HFFc6 (cell line): ENCODE results near the gene RIPOR1. TPM values are rescaled to one million over a fixed set of nuclear protein-coding genes. Genes with fewer than 3 reads are reported as not detected.
"Not testable (repeated sequence)": the region's sequence is repeated elsewhere in the genome, so short reads cannot be mapped to it uniquely, and the experiment has no call there.

Source experiments
- DNase-seq: peaks from one replicate; pipeline ENCODE4 v3.0.0-alpha.2; 2018
- H3K27ac Mint-ChIP-seq: 2 replicates; pipeline ENCODE4 v1.8.0; 2020; ENCODE audit warnings: mild to moderate bottlenecking, mixed read lengths
- H3K27me3 Mint-ChIP-seq: 2 replicates; pipeline ENCODE4 v1.8.0; 2021; ENCODE audit warnings: mild to moderate bottlenecking, moderate library complexity, mixed read lengths; ENCODE audit not compliant: insufficient read depth
- H3K36me3 Mint-ChIP-seq: 2 replicates; pipeline ENCODE4 v1.8.0; 2021; ENCODE audit warnings: low read depth, mixed read lengths
- H3K4me1 Mint-ChIP-seq: 2 replicates; pipeline ENCODE4 v1.8.0; 2020; ENCODE audit warnings: low read depth, mixed read lengths
- H3K4me3 Mint-ChIP-seq: 2 replicates; pipeline ENCODE4 v1.8.0; 2020; ENCODE audit warnings: mild to moderate bottlenecking, moderate library complexity, mixed read lengths
- H3K9me3 Mint-ChIP-seq: 2 replicates; pipeline ENCODE4 v1.8.0; 2020; ENCODE audit warnings: mild to moderate bottlenecking, mixed read lengths
- total RNA-seq, 6 experiments: library from RNA; stranded (reverse); fragmentation: NEBNext Ultra II Directional; extraction: Animal tissue kit (Norgen Biotek cat#: 25700); gene quantifications; 2 replicates in 1 of 6; 3 replicates in 5 of 6; pipeline ENCODE4 v1.2.3, GENCODE V29; 2021
- TF ChIP-seq, protein P1 (sequence below): fragments of 200-600 bp; sonication (generic); IDR thresholded peaks from 2 replicates; pipeline ENCODE4 v1.5.0; 2021; ENCODE audit warnings: antibody characterized with exemption, mild to moderate bottlenecking

Gene RIPOR1
- total RNA-seq, 6 experiments from 2014 or later: 72.2 to 101 (median 82.9) TPM

DNA sequence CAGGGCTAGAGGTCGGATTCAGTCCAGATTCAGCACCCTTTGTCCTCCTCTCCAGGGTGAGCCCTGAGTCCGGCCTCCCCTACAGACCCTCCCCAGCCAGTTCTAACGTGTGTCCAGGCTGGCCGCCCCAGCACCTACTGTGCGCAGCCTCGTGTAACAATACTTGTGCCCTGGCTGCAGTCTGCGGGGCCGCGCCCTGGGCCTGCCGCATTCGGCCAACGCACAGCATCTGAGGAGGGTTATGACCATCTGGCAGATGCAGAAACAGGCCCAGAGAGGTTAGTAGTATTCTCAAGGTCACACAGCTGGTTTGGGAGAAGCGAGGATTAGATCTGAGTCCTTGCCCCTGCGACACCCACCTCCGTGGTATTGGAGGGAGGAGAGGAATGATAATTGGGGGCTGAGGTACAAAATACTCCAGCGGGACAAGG lies 968 bp downstream of the RIPOR1 start:
- TF ChIP-seq, protein P1, sequence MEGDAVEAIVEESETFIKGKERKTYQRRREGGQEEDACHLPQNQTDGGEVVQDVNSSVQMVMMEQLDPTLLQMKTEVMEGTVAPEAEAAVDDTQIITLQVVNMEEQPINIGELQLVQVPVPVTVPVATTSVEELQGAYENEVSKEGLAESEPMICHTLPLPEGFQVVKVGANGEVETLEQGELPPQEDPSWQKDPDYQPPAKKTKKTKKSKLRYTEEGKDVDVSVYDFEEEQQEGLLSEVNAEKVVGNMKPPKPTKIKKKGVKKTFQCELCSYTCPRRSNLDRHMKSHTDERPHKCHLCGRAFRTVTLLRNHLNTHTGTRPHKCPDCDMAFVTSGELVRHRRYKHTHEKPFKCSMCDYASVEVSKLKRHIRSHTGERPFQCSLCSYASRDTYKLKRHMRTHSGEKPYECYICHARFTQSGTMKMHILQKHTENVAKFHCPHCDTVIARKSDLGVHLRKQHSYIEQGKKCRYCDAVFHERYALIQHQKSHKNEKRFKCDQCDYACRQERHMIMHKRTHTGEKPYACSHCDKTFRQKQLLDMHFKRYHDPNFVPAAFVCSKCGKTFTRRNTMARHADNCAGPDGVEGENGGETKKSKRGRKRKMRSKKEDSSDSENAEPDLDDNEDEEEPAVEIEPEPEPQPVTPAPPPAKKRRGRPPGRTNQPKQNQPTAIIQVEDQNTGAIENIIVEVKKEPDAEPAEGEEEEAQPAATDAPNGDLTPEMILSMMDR: no peak
- H3K9me3 Mint-ChIP-seq: no peaks in the 10 kb centered on the region
- peaks cover 5% of the 10 kb centered on the region; the same call in 1 of the 2 replicates for H3K36me3 Mint-ChIP-seq
- DNase-seq: no peak
- peaks cover 1% of the 10 kb centered on the region for H3K27me3 Mint-ChIP-seq
- H3K27ac Mint-ChIP-seq: peak overlapping the region; percentile 94
- H3K4me3 Mint-ChIP-seq: peak overlapping the region; percentile 94
- H3K4me1 Mint-ChIP-seq: peaks cover 65% of the 10 kb centered on the region

- DNase-seq: peak; percentile 55
- H3K9me3 Mint-ChIP-seq: no peaks in the 10 kb centered on the region
- peak overlapping the region; percentile 94 for H3K4me3 Mint-ChIP-seq
- TF ChIP-seq, protein P1: no peak
- peaks cover 64% of the 10 kb centered on the region for H3K4me1 Mint-ChIP-seq
- peaks cover 1% of the 10 kb centered on the region for H3K27me3 Mint-ChIP-seq
- peak overlapping the region; percentile 94 for H3K27ac Mint-ChIP-seq
- H3K36me3 Mint-ChIP-seq: peaks cover 5% of the 10 kb centered on the region; the same call in 1 of the 2 replicates
Measured at GRCh38 chr16:67530013-67530939, 1.6 kb downstream of the RIPOR1 start.

DNA sequence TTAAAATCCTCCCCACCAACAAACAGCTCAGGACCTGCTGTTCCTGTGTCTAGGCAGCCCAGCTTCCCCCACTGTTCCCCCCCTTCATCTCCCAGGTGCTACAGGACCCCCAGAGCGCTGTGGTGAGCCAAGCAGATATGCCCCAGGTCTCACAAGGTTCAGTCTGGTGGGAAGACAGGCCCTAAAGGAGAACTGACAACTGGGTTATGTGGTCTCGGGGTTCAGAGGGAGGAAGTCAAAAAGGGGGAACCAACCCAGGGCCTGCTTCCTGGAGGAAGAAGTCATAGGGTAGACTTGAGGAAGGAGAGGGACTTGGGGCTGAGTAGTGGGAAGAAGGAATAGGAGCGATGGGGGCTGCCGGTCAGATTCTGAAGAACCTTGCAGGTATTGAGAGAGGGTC lies 2.6 kb downstream of the RIPOR1 start:
- peaks cover 60% of the 10 kb centered on the region for H3K4me1 Mint-ChIP-seq
- DNase-seq: no peak
- peaks cover 5% of the 10 kb centered on the region; the same call in 1 of the 2 replicates for H3K36me3 Mint-ChIP-seq
- peak overlapping the region; percentile 74 for H3K27ac Mint-ChIP-seq
- TF ChIP-seq, protein P1: no peak
- H3K4me3 Mint-ChIP-seq: peak overlapping the region; percentile 94
- H3K27me3 Mint-ChIP-seq: peaks cover 1% of the 10 kb centered on the region
- no peaks in the 10 kb centered on the region for H3K9me3 Mint-ChIP-seq

GRCh38 chr16:67533024-67533560 lies 4.5 kb downstream of the RIPOR1 start:
- Mint-ChIP-seq H3K4me1 (peaks cover 53% of the 10 kb centered on the region), H3K36me3 (peaks cover 5% of the 10 kb centered on the region; the same call in 1 of the 2 replicates), H3K27ac (peak overlapping the region; percentile 29; the same call in 1 of the 2 replicates), H3K9me3 (no peaks in the 10 kb centered on the region), H3K4me3 (no peak overlapping the region), H3K27me3 (peaks cover 1% of the 10 kb centered on the region)
- TF ChIP-seq, protein P1: no peak
- no peak for DNase-seq

DNA sequence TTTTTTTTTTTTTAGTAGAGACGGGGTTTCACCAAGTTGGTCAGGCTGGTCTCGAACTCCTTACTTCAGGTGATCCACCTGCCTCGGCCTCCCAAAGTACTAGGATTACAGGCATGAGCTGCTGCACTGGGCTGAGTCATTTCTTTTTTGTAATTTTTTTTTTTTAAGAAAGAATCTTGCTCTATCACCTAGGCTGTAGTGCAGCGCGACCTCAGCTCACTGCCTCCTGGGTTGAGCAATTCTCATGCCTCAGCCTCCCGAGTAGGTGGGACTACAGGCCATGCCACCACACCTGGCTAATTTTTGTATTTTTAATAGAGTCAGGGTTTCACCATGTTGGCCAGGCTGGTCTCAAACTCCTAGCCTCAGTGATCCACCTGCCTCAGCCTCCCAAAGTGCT lies 5.4 kb downstream of the RIPOR1 start:
- not testable (repeated sequence) for H3K27me3 Mint-ChIP-seq, H3K27ac Mint-ChIP-seq, H3K36me3 Mint-ChIP-seq, H3K4me3 Mint-ChIP-seq, H3K9me3 Mint-ChIP-seq, DNase-seq
- H3K4me1 Mint-ChIP-seq: peaks cover 58% of the 10 kb centered on the region

DNA sequence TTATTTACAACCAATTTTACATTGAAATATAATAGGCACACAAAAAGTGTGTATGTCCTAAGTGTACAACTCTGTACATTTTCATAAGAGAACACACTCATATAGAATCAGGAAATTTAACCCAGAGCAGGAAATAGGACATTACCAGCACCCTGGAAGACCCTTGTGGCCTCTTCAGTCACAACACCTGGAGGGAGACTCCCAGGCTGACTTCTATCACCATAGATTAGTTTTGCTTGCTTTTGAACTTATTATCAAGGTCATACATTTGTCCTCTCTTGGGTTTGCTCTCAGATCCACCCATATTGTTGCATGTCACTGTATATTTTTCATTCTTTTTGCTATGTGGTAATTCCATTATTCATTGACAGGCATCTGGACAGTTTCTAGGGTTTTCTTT lies 5.8 kb downstream of the RIPOR1 start:
- peaks cover 5% of the 10 kb centered on the region; the same call in 1 of the 2 replicates for H3K36me3 Mint-ChIP-seq
- H3K27ac Mint-ChIP-seq: no peak overlapping the region
- no peak for DNase-seq
- TF ChIP-seq, protein P1: no peak
- peaks cover 5% of the 10 kb centered on the region for H3K27me3 Mint-ChIP-seq
- H3K9me3 Mint-ChIP-seq: no peaks in the 10 kb centered on the region
- H3K4me1 Mint-ChIP-seq: peaks cover 62% of the 10 kb centered on the region
- no peak overlapping the region for H3K4me3 Mint-ChIP-seq
